PC-9 (cell line): ENCODE results near the gene ZFAND3. TPM values are rescaled to one million over a fixed set of nuclear protein-coding genes. Genes with fewer than 3 reads are reported as not detected.

Experiments used
- BruUV-seq: library from RNA; stranded (reverse); fragments of 400-500 nt; replicated peaks from 2 replicates; lab custom pipeline; 2021; lab: Mats Ljungman, UMichigan
- CTCF ChIA-PET: fragments of 300-600 bp; sonication (Branson Sonifier 250); formaldehyde crosslinking; loops from one replicate; lab custom pipeline; 2022; ENCODE audit warnings: antibody characterized with exemption; lab: Charles Lee
- POLR2A ChIA-PET: fragments of 300-600 bp; sonication (Branson Sonifier 250); formaldehyde crosslinking; loops from one replicate; lab custom pipeline; 2022; ENCODE audit warnings: antibody characterized with exemption; ENCODE audit not compliant: unreplicated experiment; lab: Charles Lee
- DNase-seq, 2 experiments: peaks; one replicate each; pipeline versions ENCODE4 v3.0.0 to v3.0.0-alpha.2; 2015 to 2022; ENCODE audit warnings: mixed read lengths in 1 of 2
- H2AFZ ChIP-seq: fragments of 200-600 bp; sonication (generic); 2 replicates; pipeline ENCODE4 v1.8.1; 2017; ENCODE audit warnings: antibody characterized with exemption
- H3F3A ChIP-seq: fragments of 200-600 bp; sonication (generic); 2 replicates; pipeline ENCODE4 v1.8.1; 2017; ENCODE audit warnings: antibody characterized with exemption, mild to moderate bottlenecking, low read depth; ENCODE audit not compliant: insufficient read depth
- H3K27ac ChIP-seq: fragments of 200-600 bp; sonication (generic); 2 replicates; pipeline ENCODE4 v1.6.1; 2016; ENCODE audit warnings: mixed run types
- H3K27me3 ChIP-seq: fragments of 200-600 bp; sonication (generic); 2 replicates; pipeline ENCODE4 v1.6.1; 2016; ENCODE audit warnings: low read depth, mixed run types; ENCODE audit not compliant: insufficient read depth
- H3K36me3 ChIP-seq: fragments of 200-600 bp; sonication (generic); 2 replicates; pipeline ENCODE4 v1.6.1; 2016; ENCODE audit warnings: low read depth, mixed run types
- H3K4me1 ChIP-seq: fragments of 200-600 bp; sonication (generic); replicated peaks from 2 replicates; pipeline ENCODE4 v1.6.1; 2016; ENCODE audit warnings: mixed run types; ENCODE audit not compliant: insufficient read depth
- H3K4me2 ChIP-seq: fragments of 200-600 bp; sonication (generic); 2 replicates; pipeline ENCODE4 v1.6.1; 2017; ENCODE audit warnings: mixed run types
- H3K4me3 ChIP-seq: fragments of 200-600 bp; sonication (generic); 2 replicates; pipeline ENCODE4 v1.6.1; 2016; ENCODE audit warnings: mixed run types
- H3K79me2 ChIP-seq: fragments of 200-600 bp; sonication (generic); 2 replicates; pipeline ENCODE4 v1.6.1; 2017; ENCODE audit warnings: low read depth, mixed run types
- H3K9me2 ChIP-seq: fragments of 200-600 bp; sonication (generic); 2 replicates; pipeline ENCODE4 v1.8.1; 2017; ENCODE audit warnings: mild to moderate bottlenecking; ENCODE audit not compliant: insufficient read depth
- H3K9me3 ChIP-seq: fragments of 200-600 bp; sonication (generic); 2 replicates; pipeline ENCODE4 v1.8.1; 2016; ENCODE audit warnings: low read depth; ENCODE audit not compliant: insufficient read depth
- H4K20me1 ChIP-seq: fragments of 200-600 bp; sonication (generic); 2 replicates; pipeline ENCODE4 v1.8.1; 2017; ENCODE audit not compliant: insufficient read depth
- EZH2 ChIP-seq: fragments of 200-600 bp; sonication (generic); IDR thresholded peaks from 2 replicates; pipeline ENCODE4 v1.8.0; 2017; ENCODE audit warnings: antibody characterized with exemption, low read depth
- intact Hi-C: fragments of 100-400 bp; cut with micrococcal nuclease; formaldehyde crosslinking; loops from one replicate; pipeline ENCODE4 v1.10.0; 2022; ENCODE audit not compliant: unreplicated experiment
- total RNA-seq: library from RNA; stranded (reverse); gene quantifications from 2 replicates; pipeline ENCODE4 v1.2.3, GENCODE V29; 2021
- TF ChIP-seq, protein P1 (sequence below): fragments of 200-600 bp; sonication (generic); conservative IDR thresholded peaks from 2 replicates; pipeline ENCODE4 v1.6.1; 2017; ENCODE audit warnings: mixed run types, antibody characterized with exemption, mild to moderate bottlenecking, moderate library complexity

The ZFAND3 gene
- total RNA-seq, 1 experiment from 2014 or later = 46.8 TPM

GRCh38 chr6:37798436-37799262 lies 20.9 kb upstream of the ZFAND3 start:
- no peaks in the 10 kb centered on the region for H4K20me1 ChIP-seq
- H3K9me2 ChIP-seq = no peaks in the 10 kb centered on the region
- H3F3A ChIP-seq = no peaks in the 10 kb centered on the region
- no peak for TF ChIP-seq EZH2
- TF ChIP-seq, protein P1, sequence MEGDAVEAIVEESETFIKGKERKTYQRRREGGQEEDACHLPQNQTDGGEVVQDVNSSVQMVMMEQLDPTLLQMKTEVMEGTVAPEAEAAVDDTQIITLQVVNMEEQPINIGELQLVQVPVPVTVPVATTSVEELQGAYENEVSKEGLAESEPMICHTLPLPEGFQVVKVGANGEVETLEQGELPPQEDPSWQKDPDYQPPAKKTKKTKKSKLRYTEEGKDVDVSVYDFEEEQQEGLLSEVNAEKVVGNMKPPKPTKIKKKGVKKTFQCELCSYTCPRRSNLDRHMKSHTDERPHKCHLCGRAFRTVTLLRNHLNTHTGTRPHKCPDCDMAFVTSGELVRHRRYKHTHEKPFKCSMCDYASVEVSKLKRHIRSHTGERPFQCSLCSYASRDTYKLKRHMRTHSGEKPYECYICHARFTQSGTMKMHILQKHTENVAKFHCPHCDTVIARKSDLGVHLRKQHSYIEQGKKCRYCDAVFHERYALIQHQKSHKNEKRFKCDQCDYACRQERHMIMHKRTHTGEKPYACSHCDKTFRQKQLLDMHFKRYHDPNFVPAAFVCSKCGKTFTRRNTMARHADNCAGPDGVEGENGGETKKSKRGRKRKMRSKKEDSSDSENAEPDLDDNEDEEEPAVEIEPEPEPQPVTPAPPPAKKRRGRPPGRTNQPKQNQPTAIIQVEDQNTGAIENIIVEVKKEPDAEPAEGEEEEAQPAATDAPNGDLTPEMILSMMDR = no peak
- H3K4me1 ChIP-seq = no peaks in the 10 kb centered on the region
- no TSS peak for BruUV-seq
- intact Hi-C loops = loop anchor here (10.0 kb wide), 2 partner anchors 216 to 696 kb away; no protein-coding TSS in a partner anchor
- no peak overlapping the region for H2AFZ ChIP-seq
- H3K27ac ChIP-seq = no peak overlapping the region
- no peaks in the 10 kb centered on the region for H3K36me3 ChIP-seq
- no peak overlapping the region for H3K4me2 ChIP-seq
- H3K9me3 ChIP-seq = no peaks in the 10 kb centered on the region
- CTCF ChIA-PET = no interaction called here
- H3K4me3 ChIP-seq = no peak overlapping the region
- no peak for DNase-seq
- no peaks in the 10 kb centered on the region for H3K27me3 ChIP-seq
- POLR2A ChIA-PET = no interaction called here
- H3K79me2 ChIP-seq = no peaks in the 10 kb centered on the region

- CTCF ChIA-PET = no interaction called here
- H3K4me2 ChIP-seq = no peak overlapping the region
- no peak overlapping the region for H2AFZ ChIP-seq
- H4K20me1 ChIP-seq = no peaks in the 10 kb centered on the region
- BruUV-seq = no TSS peak
- POLR2A ChIA-PET = no interaction called here
- no peak overlapping the region for H3K4me3 ChIP-seq
- no peaks in the 10 kb centered on the region for H3F3A ChIP-seq
- no peaks in the 10 kb centered on the region for H3K4me1 ChIP-seq
- no peaks in the 10 kb centered on the region for H3K36me3 ChIP-seq
- H3K27me3 ChIP-seq = no peaks in the 10 kb centered on the region
- no peaks in the 10 kb centered on the region for H3K79me2 ChIP-seq
- no peak for TF ChIP-seq EZH2
- TF ChIP-seq, protein P1 = no peak
- H3K9me3 ChIP-seq = no peaks in the 10 kb centered on the region
- no peak for DNase-seq
- no peaks in the 10 kb centered on the region for H3K9me2 ChIP-seq
- intact Hi-C loops = loop anchor here (10.0 kb wide), 2 partner anchors 216 to 696 kb away; no protein-coding TSS in a partner anchor
- no peak overlapping the region for H3K27ac ChIP-seq
These were observed 20.3 kb upstream of the ZFAND3 start for GRCh38 chr6:37799263-37799644.

GRCh38 chr6:37800703-37801604 lies 18.6 kb upstream of the ZFAND3 start:
- no peaks in the 10 kb centered on the region for H4K20me1 ChIP-seq
- H3K4me2 ChIP-seq = no peak overlapping the region
- CTCF ChIA-PET = no interaction called here
- H3K9me3 ChIP-seq = no peaks in the 10 kb centered on the region
- H3K27me3 ChIP-seq = no peaks in the 10 kb centered on the region
- DNase-seq = no peak
- intact Hi-C loops = no loop called here
- TF ChIP-seq EZH2 = no peak
- TF ChIP-seq, protein P1 = no peak
- no peaks in the 10 kb centered on the region for H3K36me3 ChIP-seq
- no TSS peak for BruUV-seq
- H3K79me2 ChIP-seq = no peaks in the 10 kb centered on the region
- H2AFZ ChIP-seq = no peak overlapping the region
- no peak overlapping the region for H3K4me3 ChIP-seq
- H3K27ac ChIP-seq = no peak overlapping the region
- peaks cover 13% of the 10 kb centered on the region for H3K4me1 ChIP-seq
- peaks cover 8% of the 10 kb centered on the region for H3F3A ChIP-seq
- no peaks in the 10 kb centered on the region for H3K9me2 ChIP-seq
- POLR2A ChIA-PET = no interaction called here
